Measurements from ENCODE around the gene ARL6IP5.

GRCh38 chr3:69096299-69096698, 11.6 kb downstream of the ARL6IP5 start:
- TF ChIP-seq CTCF (IDR thresholded peaks at IDR 0.05) (no peak), POLR2A (IDR thresholded peaks at IDR 0.05; ENCODE audit: low read depth) (no peak), EP300 (IDR thresholded peaks at IDR 0.05) (no peak), POLR2AphosphoS5 (IDR thresholded peaks at IDR 0.05) (no peak)

All from esophagus muscularis mucosa (tissue), 4 donors.